H1 (cell line): Measurements from ENCODE around the gene RIMBP2. TPM values are rescaled to one million over a fixed set of nuclear protein-coding genes. Genes with fewer than 3 reads are reported as not detected.

Source experiments
- CTCF ChIA-PET: fragments of 300-600 bp; sonication (Branson Sonifier 250); formaldehyde crosslinking; loops from one replicate; lab custom pipeline; 2021; ENCODE audit not compliant: partially characterized antibody; lab: Charles Lee
- POLR2A ChIA-PET: fragments of 300-600 bp; sonication (Branson Sonifier 250); formaldehyde crosslinking; loops from one replicate; lab custom pipeline; 2021; ENCODE audit warnings: inconsistent platforms; ENCODE audit not compliant: partially characterized antibody; lab: Charles Lee
- DNase-seq, 2 experiments: peaks; one replicate each; pipeline versions ENCODE4 v3.0.0 to v3.0.0-alpha.2; 2010 to 2022; ENCODE audit warnings: low spot score in 2 of 2, low read depth in 1 of 2, mixed read lengths in 1 of 2
- FAIRE-seq: peaks from 2 replicates; lab custom pipeline; 2011; peaks lifted over from hg19 to GRCh38; lab: Jason Lieb, UNC
- H2AFZ ChIP-seq: 2 replicates; pipeline ENCODE4 v1.8.1; 2012; ENCODE audit warnings: low read length, inconsistent platforms
- H2AK5ac ChIP-seq: 2 replicates; pipeline ENCODE4 v1.6.1; 2013; ENCODE audit warnings: low read depth, low read length
- H2BK120ac ChIP-seq: replicated peaks from 2 replicates; pipeline ENCODE3; 2013; ENCODE audit warnings: low read depth, low read length, inconsistent platforms
- H2BK12ac ChIP-seq: 2 replicates; pipeline ENCODE4 v1.6.1; 2013; ENCODE audit warnings: low read depth, low read length
- H2BK15ac ChIP-seq: 2 replicates; pipeline ENCODE4 v1.6.1; 2013; ENCODE audit warnings: low read length
- H2BK20ac ChIP-seq: 2 replicates; pipeline ENCODE4 v1.6.1; 2013; ENCODE audit warnings: low read length
- H2BK5ac ChIP-seq: 2 replicates; pipeline ENCODE4 v1.6.1; 2013; ENCODE audit warnings: low read depth, low read length
- H3K14ac ChIP-seq: 2 replicates; pipeline ENCODE4 v1.6.1; 2013; ENCODE audit warnings: inconsistent platforms; ENCODE audit not compliant: insufficient read length
- H3K18ac ChIP-seq: 2 replicates; pipeline ENCODE4 v1.6.1; 2013; ENCODE audit warnings: low read length; ENCODE audit errors: extremely low read depth
- H3K23ac ChIP-seq: 2 replicates; pipeline ENCODE4 v1.6.1; 2013; ENCODE audit warnings: inconsistent platforms; ENCODE audit not compliant: insufficient read length
- H3K23me2 ChIP-seq: 2 replicates; pipeline ENCODE4 v1.6.1; 2013; ENCODE audit warnings: low read depth, low read length
- H3K27ac ChIP-seq: 2 replicates; pipeline ENCODE4 v1.6.1; 2011; ENCODE audit warnings: low read depth, low read length, inconsistent platforms
- H3K27me3 ChIP-seq, 4 experiments: replicated peaks in 1 of 4; 1 replicate in 1 of 4; 2 replicates in 3 of 4; pipeline versions ENCODE4 v1.6.1 to v1.8.1; 2011 to 2013; ENCODE audit warnings: low read length in 3 of 4, mild to moderate bottlenecking in 3 of 4, inconsistent platforms in 2 of 4, mixed read lengths in 2 of 4, moderate library complexity in 1 of 4; ENCODE audit not compliant: control insufficient read depth in 3 of 4, insufficient read depth in 3 of 4; ENCODE audit errors: extremely low read depth in 1 of 4
- H3K36me3 ChIP-seq, 4 experiments: 2 replicates each; pipeline versions ENCODE4 v1.6.1 to v1.8.1; 2011 to 2013; ENCODE audit warnings: mild to moderate bottlenecking in 4 of 4, low read length in 3 of 4, moderate library complexity in 2 of 4, control low read depth in 1 of 4, inconsistent platforms in 1 of 4; ENCODE audit not compliant: insufficient read depth in 4 of 4, control insufficient read depth in 2 of 4
- H3K4ac ChIP-seq: replicated peaks from 2 replicates; pipeline ENCODE3; 2013; ENCODE audit warnings: low read length, low read depth, mixed read lengths, inconsistent platforms; ENCODE audit not compliant: insufficient read length
- H3K4me1 ChIP-seq, 4 experiments: replicated peaks in 1 of 4; 1 replicate in 1 of 4; 2 replicates in 3 of 4; pipeline versions ENCODE4 v1.6.1 to v1.8.1; 2011 to 2013; ENCODE audit warnings: low read length in 3 of 4, inconsistent platforms in 2 of 4, mixed read lengths in 1 of 4; ENCODE audit not compliant: insufficient read depth in 4 of 4, control insufficient read depth in 3 of 4
- H3K4me2 ChIP-seq, 2 experiments: 2 replicates each; pipeline versions ENCODE4 v1.6.1 to v1.8.1; 2011 to 2013; ENCODE audit warnings: low read depth in 2 of 2, low read length in 2 of 2, control low read depth in 1 of 2, inconsistent platforms in 1 of 2, mild to moderate bottlenecking in 1 of 2; ENCODE audit not compliant: insufficient read depth in 1 of 2
- H3K4me3 ChIP-seq, 4 experiments: fragments of 200-600, 300-600 bp in 1 of 4; sonication (generic), shearing (Covaris generic), sonication (Bioruptor Twin) in 1 of 4; 2 replicates each; pipeline versions ENCODE4 v1.5.1 to v1.8.1; 2011 to 2016; ENCODE audit warnings: low read length in 4 of 4, low read depth in 3 of 4, control low read depth in 2 of 4, inconsistent platforms in 2 of 4, mild to moderate bottlenecking in 2 of 4, mixed read lengths in 1 of 4, moderate library complexity in 1 of 4; ENCODE audit not compliant: insufficient read depth in 2 of 4; ENCODE audit errors: extremely low read depth in 1 of 4
- H3K56ac ChIP-seq: replicated peaks from 2 replicates; pipeline ENCODE3; 2013; ENCODE audit warnings: low read depth, mild to moderate bottlenecking, mixed read lengths, low read length, inconsistent platforms; ENCODE audit not compliant: insufficient read length
- H3K79me1 ChIP-seq: 2 replicates; pipeline ENCODE4 v1.6.1; 2013; ENCODE audit warnings: low read depth, low read length, control low read depth
- H3K79me2 ChIP-seq, 2 experiments: 2 replicates each; pipeline versions ENCODE4 v1.6.1 to v1.8.1; 2012 to 2013; ENCODE audit warnings: low read length in 2 of 2, mild to moderate bottlenecking in 2 of 2, inconsistent platforms in 1 of 2; ENCODE audit not compliant: insufficient read depth in 2 of 2, control insufficient read depth in 1 of 2
- H3K9ac ChIP-seq, 4 experiments: replicated peaks in 1 of 4; 1 replicate in 1 of 4; 2 replicates in 3 of 4; pipeline versions ENCODE4 v1.6.1 to v1.8.1; 2011 to 2013; ENCODE audit warnings: low read depth in 3 of 4, low read length in 3 of 4, control low read depth in 2 of 4, mild to moderate bottlenecking in 2 of 4, moderate library complexity in 2 of 4, inconsistent platforms in 1 of 4; ENCODE audit errors: extremely low read depth in 1 of 4
- H3K9me3 ChIP-seq, 2 experiments: 2 replicates each; pipeline versions ENCODE4 v1.6.1 to v1.8.1; 2012 to 2013; ENCODE audit warnings: mild to moderate bottlenecking in 2 of 2, moderate library complexity in 2 of 2, control low read depth in 1 of 2, inconsistent platforms in 1 of 2, low read depth in 1 of 2, low read length in 1 of 2, mixed read lengths in 1 of 2; ENCODE audit not compliant: insufficient read depth in 2 of 2
- H4K20me1 ChIP-seq, 2 experiments: replicated peaks in 1 of 2; 2 replicates each; pipeline versions ENCODE3 to v1.8.1; 2011 to 2013; ENCODE audit warnings: inconsistent platforms in 2 of 2, low read length in 2 of 2, mild to moderate bottlenecking in 1 of 2; ENCODE audit not compliant: insufficient read depth in 2 of 2, control insufficient read depth in 1 of 2
- H4K5ac ChIP-seq: 2 replicates; pipeline ENCODE4 v1.6.1; 2013; ENCODE audit warnings: low read length, low read depth, mixed read lengths, inconsistent platforms; ENCODE audit not compliant: insufficient read length
- H4K8ac ChIP-seq: 2 replicates; pipeline ENCODE4 v1.8.0; 2013; ENCODE audit warnings: mild to moderate bottlenecking, moderate library complexity, low read length, inconsistent platforms; ENCODE audit not compliant: insufficient read depth; ENCODE audit errors: extremely low read depth
- H4K91ac ChIP-seq: replicated peaks from 2 replicates; pipeline ENCODE3; 2013; ENCODE audit warnings: low read length, mixed read lengths, inconsistent platforms; ENCODE audit not compliant: insufficient read length
- CBX8 ChIP-seq: fragments of 300-800, 300-1000 bp; sonication (generic); IDR thresholded peaks from 2 replicates; pipeline ENCODE4 v1.7.1; 2016; ENCODE audit warnings: low read depth, low read length, borderline replicate concordance
- EGR1 ChIP-seq: IDR thresholded peaks from 2 replicates; pipeline ENCODE4 v1.6.1; 2011; ENCODE audit warnings: low read depth, low read length, borderline replicate concordance
- GABPA ChIP-seq: IDR thresholded peaks from 2 replicates; pipeline ENCODE4 v1.6.1; 2011; ENCODE audit warnings: mild to moderate bottlenecking, low read length, moderate library complexity, borderline replicate concordance; ENCODE audit not compliant: insufficient read depth
- HDAC6 ChIP-seq: IDR thresholded peaks from one replicate; pipeline ENCODE4 v1.7.1; 2012; ENCODE audit warnings: low read depth, mild to moderate bottlenecking, inconsistent platforms, low read length, moderate library complexity
- JUND ChIP-seq: IDR thresholded peaks from 2 replicates; pipeline ENCODE4 v1.6.1; 2011; ENCODE audit warnings: mild to moderate bottlenecking, improper control_type of control experiment, low read length
- POLR2A ChIP-seq, 2 experiments: IDR thresholded peaks; 1 replicate in 1 of 2; 2 replicates in 1 of 2; pipeline ENCODE4 v1.6.1; 2011; ENCODE audit warnings: low read depth in 2 of 2, low read length in 2 of 2, mild to moderate bottlenecking in 2 of 2; ENCODE audit errors: control extremely low read depth in 1 of 2
- RAD21 ChIP-seq, 2 experiments: IDR thresholded peaks in 1 of 2; conservative IDR thresholded peaks in 1 of 2; 2 replicates each; pipeline ENCODE4 v1.6.1; 2011; ENCODE audit warnings: low read depth in 2 of 2, low read length in 2 of 2, improper control_type of control experiment in 1 of 2, inconsistent platforms in 1 of 2, mild to moderate bottlenecking in 1 of 2, moderate library complexity in 1 of 2
- SP2 ChIP-seq: IDR thresholded peaks from 2 replicates; pipeline ENCODE4 v1.6.1; 2012; ENCODE audit warnings: mild to moderate bottlenecking, low read length, inconsistent platforms
- SUZ12 ChIP-seq: fragments of 200-600 bp; sonication (generic); IDR thresholded peaks from 2 replicates; pipeline ENCODE4 v1.6.1; 2012; ENCODE audit warnings: mild to moderate bottlenecking, inconsistent platforms, low read length, moderate library complexity, mixed read lengths
- TEAD4 ChIP-seq: IDR thresholded peaks from 2 replicates; pipeline ENCODE4 v1.6.1; 2012; ENCODE audit warnings: low read depth, low read length, inconsistent platforms, mixed read lengths
- WGBS, 2 experiments: shearing (Covaris generic) in 1 of 2; methylation state at CpG; one replicate each; pipeline versions ENCODE4 v1.1.6 to v1.1.7; 2013 to 2015; ENCODE audit warnings: low lambda C conversion rate in 2 of 2, mixed read lengths in 2 of 2, inconsistent platforms in 1 of 2, low coverage in 1 of 2, missing lambda C conversion rate in 1 of 2; ENCODE audit not compliant: insufficient replicate concordance in 2 of 2, insufficient coverage in 1 of 2, insufficient read length in 1 of 2; ENCODE audit errors: extremely low coverage in 1 of 2, missing lambda C conversion rate in 1 of 2; 5-methylcytosine and 5-hydroxymethylcytosine counted together
- polyA plus RNA-seq, 7 experiments: library from polyadenylated mRNA; depleted of rRNA in 3 of 7; stranded (reverse) in 5 of 7; unstranded in 2 of 7; fragments of >200 nt in 5 of 7; fragments of 200-250 nt in 2 of 7; gene quantifications; 1 replicate in 5 of 7; 2 replicates in 1 of 7; 4 replicates in 1 of 7; pipeline versions ENCODE4 v1.2.1 to v1.2.3, GENCODE V29; 2011 to 2013; ENCODE audit warnings: missing spikeins in 2 of 7, mixed read lengths in 2 of 7
- total RNA-seq: library from RNA; stranded (reverse); fragmentation: NEBNext Ultra II Directional; extraction: Animal tissue kit (Norgen Biotek cat#: 25700); gene quantifications from 2 replicates; pipeline ENCODE4 v1.2.1, GENCODE V29; 2021
- TF ChIP-seq, protein P1 (sequence below), 3 experiments: IDR thresholded peaks; 1 replicate in 2 of 3; 2 replicates in 1 of 3; pipeline versions ENCODE4 v1.5.1 to v1.6.1; 2011; ENCODE audit warnings: low read length in 3 of 3, mild to moderate bottlenecking in 3 of 3, inconsistent platforms in 2 of 3, low read depth in 1 of 3, moderate library complexity in 1 of 3; ENCODE audit not compliant: insufficient read depth in 1 of 3; ENCODE audit errors: control extremely low read depth in 1 of 3

Gene RIMBP2
- total and polyA plus RNA-seq, 2 of the 8 experiments (the other 6 are each of a cell fraction or from before 2014, with no cell fraction given), result 0.18 to 0.65 TPM

DNA sequence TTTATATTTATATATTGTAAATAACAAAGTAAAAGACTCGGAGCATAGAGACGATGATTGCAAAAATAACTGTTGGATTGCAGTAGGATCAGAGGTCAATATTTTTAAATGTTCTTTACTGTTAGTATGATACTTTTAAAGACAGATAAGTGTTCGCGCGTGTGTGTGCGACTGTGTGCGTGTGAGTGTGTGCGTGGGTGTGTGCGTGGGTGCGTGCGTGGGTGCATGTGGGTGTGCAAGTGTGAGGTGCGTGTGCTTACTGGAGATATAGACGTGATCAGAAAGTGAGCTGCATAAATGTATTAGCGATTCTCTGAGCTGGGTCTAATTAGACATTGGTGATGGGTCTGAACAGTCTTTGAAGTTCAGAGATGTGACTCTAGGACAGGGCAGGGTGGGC is 142.9 kb downstream of the RIMBP2 start:
- Histone ChIP-seq H3K18ac (no peak overlapping the region), H3K4me3 (no peak overlapping the region), H3K79me2 (no peaks in the 10 kb centered on the region), H3K4me2 (no peak overlapping the region), H3K23ac (no peak overlapping the region), H3K4me1 (no peaks in the 10 kb centered on the region), H4K5ac (no peak overlapping the region), H2BK5ac (no peak overlapping the region), H2AFZ (no peak overlapping the region), H2AK5ac (no peak overlapping the region), H3K14ac (no peak overlapping the region), H2BK12ac (no peak overlapping the region), H2BK20ac (no peak overlapping the region), H3K79me1 (no peaks in the 10 kb centered on the region), H2BK120ac (no peak overlapping the region), H3K9ac (no peak overlapping the region), H3K27me3 (no peaks in the 10 kb centered on the region), H3K36me3 (no peaks in the 10 kb centered on the region), H4K8ac (no peak overlapping the region), H3K4ac (no peak overlapping the region), H3K9me3 (no peaks in the 10 kb centered on the region), H4K91ac (no peak overlapping the region), H3K56ac (no peak overlapping the region), H4K20me1 (no peaks in the 10 kb centered on the region), H2BK15ac (peak overlapping the region; percentile 81; the same call in 1 of the 2 replicates), H3K27ac (no peak overlapping the region), H3K23me2 (no peaks in the 10 kb centered on the region)
- ChIA-PET CTCF (interaction anchor here (1.1 kb wide), 1 partner anchor 16 kb away, joined by 3 read pairs; no protein-coding TSS in a partner anchor), POLR2A (no interaction called here)
- 90% methylated on average over 14 of the region's 14 CpGs; no CpG with 5 or more reads in 1 of the 2 experiments for WGBS, 2 experiments
- FAIRE-seq (no peak), DNase-seq (no peak)
- TF ChIP-seq RAD21 (IDR thresholded peaks at IDR 0.05 in 1 of 2, conservative IDR thresholded peaks at IDR 0.05 in 1 of 2; ENCODE audit: low read depth in 2 of 2, low read length in 2 of 2) (no peak), SUZ12 (no peak), CBX8 (no peak), HDAC6 (no peak), EGR1 (no peak), JUND (no peak), GABPA (no peak), TEAD4 (no peak), SP2 (no peak), POLR2A (IDR thresholded peaks at IDR 0.05; ENCODE audit: control extremely low read depth in 1 of 2, low read depth in 2 of 2, low read length in 2 of 2) (no peak)
- TF ChIP-seq, protein P1, sequence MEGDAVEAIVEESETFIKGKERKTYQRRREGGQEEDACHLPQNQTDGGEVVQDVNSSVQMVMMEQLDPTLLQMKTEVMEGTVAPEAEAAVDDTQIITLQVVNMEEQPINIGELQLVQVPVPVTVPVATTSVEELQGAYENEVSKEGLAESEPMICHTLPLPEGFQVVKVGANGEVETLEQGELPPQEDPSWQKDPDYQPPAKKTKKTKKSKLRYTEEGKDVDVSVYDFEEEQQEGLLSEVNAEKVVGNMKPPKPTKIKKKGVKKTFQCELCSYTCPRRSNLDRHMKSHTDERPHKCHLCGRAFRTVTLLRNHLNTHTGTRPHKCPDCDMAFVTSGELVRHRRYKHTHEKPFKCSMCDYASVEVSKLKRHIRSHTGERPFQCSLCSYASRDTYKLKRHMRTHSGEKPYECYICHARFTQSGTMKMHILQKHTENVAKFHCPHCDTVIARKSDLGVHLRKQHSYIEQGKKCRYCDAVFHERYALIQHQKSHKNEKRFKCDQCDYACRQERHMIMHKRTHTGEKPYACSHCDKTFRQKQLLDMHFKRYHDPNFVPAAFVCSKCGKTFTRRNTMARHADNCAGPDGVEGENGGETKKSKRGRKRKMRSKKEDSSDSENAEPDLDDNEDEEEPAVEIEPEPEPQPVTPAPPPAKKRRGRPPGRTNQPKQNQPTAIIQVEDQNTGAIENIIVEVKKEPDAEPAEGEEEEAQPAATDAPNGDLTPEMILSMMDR (IDR thresholded peaks at IDR 0.05; ENCODE audit: control extremely low read depth in 1 of 3, insufficient read depth in 1 of 3, low read depth in 1 of 3, low read length in 3 of 3), result no peak
